IMR-90 (cell line): ENCODE measurements around the gene SMARCA2. TPM values are rescaled to one million over a fixed set of nuclear protein-coding genes. Genes with fewer than 3 reads are reported as not detected.

Experiments used
- ATAC-seq: fragments of 200-7000 bp; cut with Tn5 transposase; 2 replicates; pipeline ENCODE4 v1.9.1; 2020; ENCODE audit warnings: low read depth, mild to moderate bottlenecking, moderate library complexity
- BruUV-seq: library from RNA; stranded (reverse); fragments of 400-500 nt; replicated peaks from 2 replicates; lab custom pipeline; 2021; lab: Mats Ljungman, UMichigan
- CTCF ChIA-PET: fragments of 300-600 bp; formaldehyde crosslinking; extraction: SDS; loops from one replicate; lab custom pipeline; 2021; ENCODE audit warnings: antibody characterized with exemption; lab: Yijun Ruan, JAX
- POLR2A ChIA-PET: fragments of 300-600 bp; sonication (Branson Sonifier 250); formaldehyde crosslinking; loops from one replicate; lab custom pipeline; 2022; ENCODE audit warnings: antibody characterized with exemption; ENCODE audit not compliant: unreplicated experiment; lab: Charles Lee
- DNase-seq: peaks from one replicate; pipeline ENCODE4 v3.0.0; 2013
- H2AFZ ChIP-seq: replicated peaks from 2 replicates; pipeline ENCODE3; 2013; ENCODE audit warnings: low read length, mild to moderate bottlenecking; ENCODE audit not compliant: poor library complexity
- H2AK5ac ChIP-seq: 2 replicates; pipeline ENCODE4 v1.6.1; 2013; ENCODE audit warnings: low read depth, low read length, inconsistent platforms
- H2AK9ac ChIP-seq: replicated peaks from 2 replicates; pipeline ENCODE3; 2013; ENCODE audit warnings: mild to moderate bottlenecking, low read depth, low read length, moderate library complexity; ENCODE audit not compliant: poor library complexity
- H2BK120ac ChIP-seq: 2 replicates; pipeline ENCODE4 v1.6.1; 2013; ENCODE audit warnings: low read depth, low read length, inconsistent platforms
- H2BK15ac ChIP-seq: 3 replicates; pipeline ENCODE4 v1.6.1; 2013; ENCODE audit warnings: low read depth, low read length, inconsistent platforms
- H2BK20ac ChIP-seq: 2 replicates; pipeline ENCODE4 v1.6.1; 2013; ENCODE audit warnings: low read depth, mild to moderate bottlenecking, inconsistent platforms, low read length, moderate library complexity
- H2BK5ac ChIP-seq: 2 replicates; pipeline ENCODE4 v1.6.1; 2013; ENCODE audit warnings: mild to moderate bottlenecking, low read depth, low read length, inconsistent platforms; ENCODE audit not compliant: poor library complexity, severe bottlenecking
- H3K14ac ChIP-seq: replicated peaks from 2 replicates; pipeline ENCODE4 v1.6.1; 2013; ENCODE audit warnings: low read depth, low read length, inconsistent platforms
- H3K18ac ChIP-seq: 2 replicates; pipeline ENCODE4 v1.6.1; 2013; ENCODE audit warnings: low read depth, low read length, control low read depth
- H3K23ac ChIP-seq: 2 replicates; pipeline ENCODE4 v1.6.1; 2013; ENCODE audit warnings: low read depth, low read length, inconsistent platforms
- H3K27ac ChIP-seq: 2 replicates; pipeline ENCODE4 v1.5.1; 2013; ENCODE audit warnings: mild to moderate bottlenecking, control low read depth, low read length; ENCODE audit not compliant: insufficient read depth
- H3K27me3 ChIP-seq: 2 replicates; pipeline ENCODE4 v1.6.1; 2013; ENCODE audit warnings: low read length; ENCODE audit not compliant: control insufficient read depth, insufficient read depth
- H3K36me3 ChIP-seq: 2 replicates; pipeline ENCODE4 v1.6.1; 2013; ENCODE audit warnings: low read length, mixed read lengths; ENCODE audit not compliant: control insufficient read depth, insufficient read depth
- H3K4ac ChIP-seq: 2 replicates; pipeline ENCODE4 v1.6.1; 2013; ENCODE audit warnings: low read depth, low read length, inconsistent platforms
- H3K4me1 ChIP-seq: 2 replicates; pipeline ENCODE4 v1.6.1; 2013; ENCODE audit warnings: low read length, mixed read lengths; ENCODE audit not compliant: control insufficient read depth, insufficient read depth
- H3K4me2 ChIP-seq: 2 replicates; pipeline ENCODE4 v1.6.1; 2013; ENCODE audit warnings: low read depth, mild to moderate bottlenecking, control low read depth, low read length, moderate library complexity
- H3K4me3 ChIP-seq: 2 replicates; pipeline ENCODE4 v1.5.1; 2013; ENCODE audit warnings: low read depth, mild to moderate bottlenecking, control low read depth, low read length, moderate library complexity; ENCODE audit not compliant: insufficient read depth
- H3K56ac ChIP-seq: 2 replicates; pipeline ENCODE4 v1.6.1; 2013; ENCODE audit warnings: low read length, inconsistent platforms; ENCODE audit not compliant: insufficient read depth; ENCODE audit errors: extremely low read depth
- H3K79me1 ChIP-seq, 2 experiments: 2 replicates each; pipeline ENCODE4 v1.6.1; 2013; ENCODE audit warnings: low read length in 2 of 2, inconsistent platforms in 1 of 2, low read depth in 1 of 2
- H3K9ac ChIP-seq: 2 replicates; pipeline ENCODE4 v1.6.1; 2013; ENCODE audit warnings: low read depth, low read length, control low read depth
- H3K9me1 ChIP-seq: 2 replicates; pipeline ENCODE4 v1.6.1; 2013; ENCODE audit warnings: low read length, inconsistent platforms; ENCODE audit not compliant: insufficient read depth
- H3K9me3 ChIP-seq: 2 replicates; pipeline ENCODE4 v1.6.1; 2013; ENCODE audit warnings: low read length; ENCODE audit not compliant: control insufficient read depth, insufficient read depth
- H4K20me1 ChIP-seq: 2 replicates; pipeline ENCODE4 v1.6.1; 2013; ENCODE audit warnings: low read length, inconsistent platforms; ENCODE audit not compliant: insufficient read depth
- H4K5ac ChIP-seq: 2 replicates; pipeline ENCODE4 v1.6.1; 2013; ENCODE audit warnings: mild to moderate bottlenecking, low read depth, low read length, control low read depth
- H4K8ac ChIP-seq, 2 experiments: 2 replicates each; pipeline ENCODE4 v1.6.1; 2013; ENCODE audit warnings: low read depth in 2 of 2, low read length in 2 of 2, control low read depth in 1 of 2, inconsistent platforms in 1 of 2
- H4K91ac ChIP-seq: 2 replicates; pipeline ENCODE4 v1.6.1; 2013; ENCODE audit warnings: low read depth, low read length, inconsistent platforms; ENCODE audit not compliant: insufficient read depth
- BHLHE40 ChIP-seq: fragments of 150-350 bp; IDR thresholded peaks from 2 replicates; pipeline ENCODE4 v1.6.1; 2016; ENCODE audit warnings: mild to moderate bottlenecking, low read depth, low read length
- CHD1 ChIP-seq: IDR thresholded peaks from 2 replicates; pipeline ENCODE4 v1.6.1; 2012; ENCODE audit warnings: low read depth, low read length, improper control_type of control experiment
- MAZ ChIP-seq: IDR thresholded peaks from 2 replicates; pipeline ENCODE4 v1.6.1; 2012; ENCODE audit warnings: low read depth, mild to moderate bottlenecking, low read length, improper control_type of control experiment, moderate library complexity, borderline replicate concordance
- MXI1 ChIP-seq: IDR thresholded peaks from 2 replicates; pipeline ENCODE4 v1.6.1; 2012; ENCODE audit warnings: low read depth, mild to moderate bottlenecking, low read length, moderate library complexity, borderline replicate concordance
- POLR2A ChIP-seq: IDR thresholded peaks from 2 replicates; pipeline ENCODE4 v1.6.1; 2012; ENCODE audit warnings: mild to moderate bottlenecking, low read depth, low read length
- RCOR1 ChIP-seq: IDR thresholded peaks from 2 replicates; pipeline ENCODE4 v1.6.1; 2012; ENCODE audit warnings: mild to moderate bottlenecking, low read length, improper control_type of control experiment; ENCODE audit not compliant: insufficient replicate concordance
- RFX5 ChIP-seq: IDR thresholded peaks from 2 replicates; pipeline ENCODE4 v1.8.0; 2012; ENCODE audit warnings: low read depth, mild to moderate bottlenecking, low read length, moderate library complexity
- SMC3 ChIP-seq: fragments of 150-350 bp; IDR thresholded peaks from 2 replicates; pipeline ENCODE4 v1.6.1; 2016; ENCODE audit warnings: low read depth, mild to moderate bottlenecking, antibody characterized with exemption, low read length, moderate library complexity
- WGBS, 2 experiments: methylation state at CpG; one replicate each; pipeline versions ENCODE4 v1.1.5 to v1.1.7; 2013; ENCODE audit warnings: missing lambda C conversion rate in 2 of 2; ENCODE audit not compliant: insufficient read length in 1 of 2; ENCODE audit errors: extremely low coverage in 2 of 2; 5-methylcytosine and 5-hydroxymethylcytosine counted together
- dilution Hi-C: fragments of 300-500 bp; cut with HindIII; formaldehyde crosslinking; loops from one replicate; pipeline ENCODE4 v1.14.3; 2018; ENCODE audit warnings: low sequenced_read_pairs; ENCODE audit not compliant: unreplicated experiment
- in situ Hi-C: fragments of 300-500 bp; cut with MboI; formaldehyde crosslinking; loops from 3 replicates; pipeline ENCODE4 v1.14.3; 2019; ENCODE audit warnings: low sequenced_read_pairs, inconsistent platforms, mixed read lengths
- intact Hi-C: fragments of 100-400 bp; cut with micrococcal nuclease; formaldehyde crosslinking; loops from 2 replicates; pipeline ENCODE4 v1.10.0; 2022
- polyA plus RNA-seq, 3 experiments: library from polyadenylated mRNA; depleted of rRNA; stranded (reverse); fragments of >200 nt; gene quantifications; 2 replicates each; pipeline ENCODE4 v1.2.3, GENCODE V29; 2012; ENCODE audit warnings: low replicate concordance in 1 of 3
- total RNA-seq: library from RNA; depleted of rRNA; stranded (reverse); fragments of >200 nt; gene quantifications from 2 replicates; pipeline ENCODE4 v1.2.3, GENCODE V29; 2012
- TF ChIP-seq, protein P1 (sequence below): fragments of 150-350 bp; IDR thresholded peaks from 2 replicates; pipeline ENCODE4 v1.6.1; 2017; ENCODE audit warnings: mild to moderate bottlenecking, antibody characterized with exemption, low read length, low read depth

SMARCA2 gene
- total and polyA plus RNA-seq, 2 of the 4 experiments (the other 2 are of a cell fraction) = 25.3 to 26.7 TPM

DNA sequence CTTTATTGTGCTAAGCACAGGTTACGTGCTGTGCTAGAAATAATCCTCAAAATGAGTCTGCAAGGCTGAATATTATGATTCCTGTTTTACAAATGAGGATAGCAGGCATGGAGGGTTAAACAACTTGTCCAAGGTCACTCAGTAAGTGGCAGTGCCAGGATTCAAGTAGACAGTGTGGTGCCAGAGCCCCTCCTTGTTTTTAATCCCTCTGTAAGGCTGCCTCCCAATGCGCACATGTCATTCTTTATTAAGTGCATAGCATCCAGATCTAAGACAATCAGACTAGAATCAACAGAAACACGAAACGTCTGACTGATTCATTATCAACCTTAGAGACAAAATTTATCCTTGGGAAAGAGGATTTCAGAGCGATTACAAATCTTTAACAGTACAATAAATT is 199.6 kb downstream of the SMARCA2 start:
- no TSS peak for BruUV-seq
- H2AFZ ChIP-seq = no peak overlapping the region
- TF ChIP-seq MAZ = no peak
- TF ChIP-seq MXI1 = no peak
- TF ChIP-seq SMC3 = no peak
- TF ChIP-seq, protein P1, sequence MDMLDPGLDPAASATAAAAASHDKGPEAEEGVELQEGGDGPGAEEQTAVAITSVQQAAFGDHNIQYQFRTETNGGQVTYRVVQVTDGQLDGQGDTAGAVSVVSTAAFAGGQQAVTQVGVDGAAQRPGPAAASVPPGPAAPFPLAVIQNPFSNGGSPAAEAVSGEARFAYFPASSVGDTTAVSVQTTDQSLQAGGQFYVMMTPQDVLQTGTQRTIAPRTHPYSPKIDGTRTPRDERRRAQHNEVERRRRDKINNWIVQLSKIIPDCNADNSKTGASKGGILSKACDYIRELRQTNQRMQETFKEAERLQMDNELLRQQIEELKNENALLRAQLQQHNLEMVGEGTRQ = no peak
- no peak for TF ChIP-seq CHD1
- no peak for TF ChIP-seq RCOR1
- no peak for TF ChIP-seq RFX5
- no peak for TF ChIP-seq POLR2A
- TF ChIP-seq BHLHE40 = no peak
- H3K27ac ChIP-seq = no peak overlapping the region
- H2BK120ac ChIP-seq = no peak overlapping the region
- H2AK5ac ChIP-seq = no peak overlapping the region
- no peak overlapping the region for H2BK5ac ChIP-seq
- WGBS, 2 experiments = no CpG with 5 or more reads among the region's 5 CpGs
- H3K27me3 ChIP-seq = no peaks in the 10 kb centered on the region
- ChIA-PET POLR2A (no interaction called here), CTCF (no interaction called here)
- no peak overlapping the region for H3K4me3 ChIP-seq
- dilution Hi-C loops (no loop called here), intact Hi-C loops (no loop called here), in situ Hi-C loops (no loop called here)
- no peaks in the 10 kb centered on the region for H3K4me1 ChIP-seq
- no peak overlapping the region for H3K56ac ChIP-seq
- no peaks in the 10 kb centered on the region for H4K20me1 ChIP-seq
- no peak overlapping the region for H3K23ac ChIP-seq
- no peaks in the 10 kb centered on the region for H3K9me1 ChIP-seq
- no peak overlapping the region for H2BK15ac ChIP-seq
- no peak overlapping the region for H4K8ac ChIP-seq
- no peak overlapping the region for H3K4ac ChIP-seq
- no peak overlapping the region for H3K18ac ChIP-seq
- H3K79me1 ChIP-seq = no peaks in the 10 kb centered on the region
- DNase-seq (no peak), ATAC-seq (no peak)
- no peak overlapping the region for H2BK20ac ChIP-seq
- no peak overlapping the region for H3K14ac ChIP-seq
- no peak overlapping the region for H3K4me2 ChIP-seq
- H3K9me3 ChIP-seq = no peaks in the 10 kb centered on the region
- no peaks in the 10 kb centered on the region for H3K36me3 ChIP-seq
- H4K91ac ChIP-seq = no peak overlapping the region
- no peak overlapping the region for H4K5ac ChIP-seq
- no peak overlapping the region for H3K9ac ChIP-seq
- H2AK9ac ChIP-seq = no peak overlapping the region
